Cardiac muscle cell (in vitro differentiated cells and primary cell): Measurements from ENCODE around the gene ZMYND8. TPM values are rescaled to one million over a fixed set of nuclear protein-coding genes. Genes with fewer than 3 reads are reported as not detected.

Experiments
- DNase-seq, 2 donors: peaks; one replicate each; pipeline versions ENCODE4 v3.0.0 to v3.0.0-alpha.2; 2010 to 2017; ENCODE audit warnings: low read depth in 1 of 2, low spot score in 1 of 2
- H3K27ac ChIP-seq: fragments of 200-600 bp; sonication (generic); 2 replicates; pipeline ENCODE4 v1.5.1; 2016
- H3K27me3 ChIP-seq: fragments of 200-600 bp; sonication (generic); 2 replicates; pipeline ENCODE4 v1.6.0; 2016; ENCODE audit warnings: control low read depth
- H3K36me3 ChIP-seq: fragments of 200-600 bp; sonication (generic); 2 replicates; pipeline ENCODE4 v1.5.1; 2016; ENCODE audit warnings: control low read depth
- H3K4me1 ChIP-seq: fragments of 200-600 bp; sonication (generic); 2 replicates; pipeline ENCODE4 v1.8.1; 2017; ENCODE audit warnings: low read depth, mild to moderate bottlenecking, mixed run types
- H3K4me3 ChIP-seq: fragments of 200-600 bp; sonication (generic); 2 replicates; pipeline ENCODE4 v1.5.1; 2016; ENCODE audit warnings: mild to moderate bottlenecking
- H3K9me3 ChIP-seq: fragments of 200-600 bp; sonication (generic); 2 replicates; pipeline ENCODE4 v1.5.1; 2017; ENCODE audit warnings: low read depth, mild to moderate bottlenecking, control low read depth
- CTCF ChIP-seq: IDR thresholded peaks from 2 replicates; pipeline ENCODE4 v1.5.1; 2012; ENCODE audit warnings: low read depth, mild to moderate bottlenecking, low read length
- polyA plus RNA-seq: library from polyadenylated mRNA; unstranded; fragments of >200 nt; fragmentation: Nextera tagmentation; extraction: Ambion mirVana; gene quantifications from 2 replicates; pipeline ENCODE4 v1.2.1, GENCODE V29; 2016
- total RNA-seq: library from RNA; depleted of rRNA; stranded (reverse); fragments of >200 nt; gene quantifications from 2 replicates; pipeline ENCODE4 v1.2.3, GENCODE V29; 2016

ZMYND8 gene
- total and polyA plus RNA-seq, 2 experiments from 2014 or later: 27.5 to 45.0 TPM

- no peaks in the 10 kb centered on the region for H3K36me3 ChIP-seq
- DNase-seq: no peak
- H3K27me3 ChIP-seq: no peaks in the 10 kb centered on the region
- TF ChIP-seq CTCF: no peak
- H3K27ac ChIP-seq: peak overlapping the region; percentile 63
- H3K4me3 ChIP-seq: no peak overlapping the region
- H3K9me3 ChIP-seq: no peaks in the 10 kb centered on the region
- peaks cover 6% of the 10 kb centered on the region for H3K4me1 ChIP-seq
Measured at GRCh38 chr20:47332381-47333206, 23.9 kb downstream of the ZMYND8 start.

- TF ChIP-seq CTCF: no peak
- H3K4me3 ChIP-seq: no peak overlapping the region
- peak overlapping the region; percentile 63 for H3K27ac ChIP-seq
- no peaks in the 10 kb centered on the region for H3K27me3 ChIP-seq
- no peaks in the 10 kb centered on the region for H3K36me3 ChIP-seq
- no peaks in the 10 kb centered on the region for H3K9me3 ChIP-seq
- H3K4me1 ChIP-seq: peaks cover 6% of the 10 kb centered on the region
- peak in 1 of 2 donors; percentile 81 for DNase-seq
Measured at GRCh38 chr20:47330933-47331708, 25.4 kb downstream of the ZMYND8 start.

- Histone ChIP-seq H3K27ac (peak overlapping the region; percentile 82), H3K4me3 (no peak overlapping the region), H3K4me1 (peaks cover 6% of the 10 kb centered on the region), H3K9me3 (no peaks in the 10 kb centered on the region), H3K27me3 (no peaks in the 10 kb centered on the region), H3K36me3 (no peaks in the 10 kb centered on the region)
- TF ChIP-seq CTCF: no peak
- DNase-seq: no peak
Measured at GRCh38 chr20:47330071-47330470, 26.4 kb downstream of the ZMYND8 start.

GRCh38 chr20:47328129-47328528 is 28.4 kb downstream of the ZMYND8 start:
- Histone ChIP-seq H3K4me3 (no peak overlapping the region), H3K27me3 (no peaks in the 10 kb centered on the region), H3K27ac (peak overlapping the region; percentile 82), H3K36me3 (no peaks in the 10 kb centered on the region), H3K9me3 (no peaks in the 10 kb centered on the region), H3K4me1 (peaks cover 6% of the 10 kb centered on the region)
- no peak for TF ChIP-seq CTCF
- DNase-seq: no peak

GRCh38 chr20:47327711-47328110 is 28.8 kb downstream of the ZMYND8 start:
- no peaks in the 10 kb centered on the region for H3K27me3 ChIP-seq
- no peaks in the 10 kb centered on the region for H3K9me3 ChIP-seq
- no peak for TF ChIP-seq CTCF
- no peaks in the 10 kb centered on the region for H3K36me3 ChIP-seq
- peaks cover 6% of the 10 kb centered on the region for H3K4me1 ChIP-seq
- no peak for DNase-seq
- H3K4me3 ChIP-seq: no peak overlapping the region
- H3K27ac ChIP-seq: no peak overlapping the region
